Endodermal cell (in vitro differentiated cells): ENCODE measurements around the gene STARD13. TPM values are rescaled to one million over a fixed set of nuclear protein-coding genes. Genes with fewer than 3 reads are reported as not detected.

Experiments
- DNase-seq: peaks from one replicate; pipeline ENCODE4 v3.0.0-alpha.2; 2017
- H3K27ac ChIP-seq: 2 replicates; pipeline ENCODE4 v1.5.1; 2013; ENCODE audit warnings: mild to moderate bottlenecking, low read depth, low read length, moderate library complexity
- H3K27me3 ChIP-seq: 2 replicates; pipeline ENCODE4 v1.6.1; 2013; ENCODE audit warnings: mild to moderate bottlenecking, low read length, moderate library complexity; ENCODE audit not compliant: insufficient read depth, control insufficient read depth, poor library complexity, severe bottlenecking
- H3K36me3 ChIP-seq: 2 replicates; pipeline ENCODE4 v1.7.0; 2013; ENCODE audit warnings: mild to moderate bottlenecking, low read length, moderate library complexity; ENCODE audit not compliant: control insufficient read depth, insufficient read depth
- H3K4me1 ChIP-seq: one replicate; pipeline ENCODE4 v1.7.0; 2013; ENCODE audit warnings: low read length; ENCODE audit not compliant: control insufficient read depth, insufficient read depth
- H3K4me3 ChIP-seq: 2 replicates; pipeline ENCODE4 v1.5.1; 2013; ENCODE audit warnings: mild to moderate bottlenecking, low read length, moderate library complexity
- H3K9ac ChIP-seq: 2 replicates; pipeline ENCODE4 v1.6.1; 2013; ENCODE audit warnings: mild to moderate bottlenecking, low read length, moderate library complexity; ENCODE audit not compliant: poor library complexity, severe bottlenecking; ENCODE audit errors: extremely low read depth
- H3K9me3 ChIP-seq: 2 replicates; pipeline ENCODE4 v1.6.1; 2013; ENCODE audit warnings: mild to moderate bottlenecking, low read length, moderate library complexity; ENCODE audit not compliant: control insufficient read depth
- H3K27ac Mint-ChIP-seq: 2 replicates; pipeline ENCODE4 v1.8.0; 2020; ENCODE audit warnings: mixed read lengths
- H3K27me3 Mint-ChIP-seq: 2 replicates; pipeline ENCODE4 v1.8.0; 2021; ENCODE audit warnings: mild to moderate bottlenecking, mixed read lengths; ENCODE audit not compliant: insufficient read depth
- H3K36me3 Mint-ChIP-seq: 2 replicates; pipeline ENCODE4 v1.8.0; 2020; ENCODE audit warnings: low read depth, mixed read lengths
- H3K4me1 Mint-ChIP-seq: 2 replicates; pipeline ENCODE4 v1.8.0; 2020; ENCODE audit warnings: mixed read lengths
- H3K4me3 Mint-ChIP-seq: 2 replicates; pipeline ENCODE4 v1.8.0; 2020; ENCODE audit warnings: mild to moderate bottlenecking, moderate library complexity, mixed read lengths
- H3K9me3 Mint-ChIP-seq: 2 replicates; pipeline ENCODE4 v1.8.0; 2020; ENCODE audit warnings: mild to moderate bottlenecking, mixed read lengths
- CTCF ChIP-seq: fragments of 200-600 bp; sonication (generic); conservative IDR thresholded peaks from 2 replicates; pipeline ENCODE4 v1.5.0; 2021; ENCODE audit warnings: antibody characterized with exemption, mild to moderate bottlenecking
- WGBS, 2 experiments: methylation state at CpG; one replicate each; pipeline versions ENCODE4 v1.1.5 to v1.1.7; 2013; ENCODE audit warnings: missing lambda C conversion rate in 2 of 2, mixed read lengths in 1 of 2; ENCODE audit not compliant: insufficient coverage in 1 of 2, insufficient read length in 1 of 2; 5-methylcytosine and 5-hydroxymethylcytosine counted together
- total RNA-seq, 2 donors: library from RNA; stranded (reverse); fragmentation: NEBNext Ultra II Directional in 1 of 2; extraction: Animal tissue kit (Norgen Biotek cat#: 25700) in 1 of 2; gene quantifications; 2 replicates in 1 of 2; 3 replicates in 1 of 2; pipeline ENCODE4 v1.2.1, GENCODE V29; 2021

The STARD13 gene
- total RNA-seq, 2 donors from 2014 or later = 2.5 to 3.7 TPM

- H3K9ac ChIP-seq = no peak overlapping the region
- Mint-ChIP-seq H3K4me3 (no peak overlapping the region), H3K27me3 (no peaks in the 10 kb centered on the region), H3K4me1 (peaks cover 5% of the 10 kb centered on the region), H3K27ac (peak overlapping the region; percentile 57), H3K36me3 (no peaks in the 10 kb centered on the region), H3K9me3 (no peaks in the 10 kb centered on the region)
- WGBS, 2 experiments = 100% methylated on average over 1 of the region's 3 CpGs; no CpG with 5 or more reads in 1 of the 2 experiments
- no peaks in the 10 kb centered on the region for H3K9me3 ChIP-seq
- no peaks in the 10 kb centered on the region for H3K36me3 ChIP-seq
- H3K4me1 ChIP-seq = no peaks in the 10 kb centered on the region
- no peak for DNase-seq
- H3K27ac ChIP-seq = no peak overlapping the region
- H3K27me3 ChIP-seq = no peaks in the 10 kb centered on the region
- TF ChIP-seq CTCF = no peak
- H3K4me3 ChIP-seq = no peak overlapping the region
Observed at GRCh38 chr13:33326246-33326645, 40.7 kb upstream of the STARD13 start.

- Mint-ChIP-seq H3K9me3 (no peaks in the 10 kb centered on the region), H3K27ac (no peak overlapping the region), H3K36me3 (no peaks in the 10 kb centered on the region), H3K4me3 (no peak overlapping the region), H3K4me1 (peaks cover 5% of the 10 kb centered on the region), H3K27me3 (no peaks in the 10 kb centered on the region)
- TF ChIP-seq CTCF = no peak
- WGBS, 2 experiments = 90 to 97% methylated on average over 4 to 6 of the region's 7 CpGs
- Histone ChIP-seq H3K9me3 (no peaks in the 10 kb centered on the region), H3K4me1 (no peaks in the 10 kb centered on the region), H3K36me3 (no peaks in the 10 kb centered on the region), H3K27me3 (no peaks in the 10 kb centered on the region), H3K9ac (no peak overlapping the region), H3K4me3 (no peak overlapping the region), H3K27ac (no peak overlapping the region)
- DNase-seq = no peak
Observed at GRCh38 chr13:33323801-33324510, 38.4 kb upstream of the STARD13 start.

- Mint-ChIP-seq H3K36me3 (no peaks in the 10 kb centered on the region), H3K4me1 (peaks cover 5% of the 10 kb centered on the region), H3K9me3 (no peaks in the 10 kb centered on the region), H3K4me3 (no peak overlapping the region), H3K27ac (no peak overlapping the region), H3K27me3 (no peaks in the 10 kb centered on the region)
- no peaks in the 10 kb centered on the region for H3K36me3 ChIP-seq
- no peak overlapping the region for H3K27ac ChIP-seq
- WGBS, 2 experiments = 91 to 98% methylated on average over 5 to 7 of the region's 7 CpGs
- no peaks in the 10 kb centered on the region for H3K4me1 ChIP-seq
- H3K9ac ChIP-seq = no peak overlapping the region
- no peak for TF ChIP-seq CTCF
- no peak for DNase-seq
- H3K4me3 ChIP-seq = no peak overlapping the region
- H3K27me3 ChIP-seq = no peaks in the 10 kb centered on the region
- H3K9me3 ChIP-seq = peaks cover 1% of the 10 kb centered on the region
Observed at GRCh38 chr13:33322965-33323668, 37.6 kb upstream of the STARD13 start.
